Thoracic aorta (tissue), 2 donors: ENCODE results near the gene EEF1G. TPM values are rescaled to one million over a fixed set of nuclear protein-coding genes. Genes with fewer than 3 reads are reported as not detected.
A peak's percentile ranks its signal among the peaks of the same experiment; 100 is the strongest.

Source experiments
- ATAC-seq: fragments of 150-250 bp; one replicate; pipeline ENCODE4 v1.8.0; 2017; ENCODE audit warnings: low read depth; ENCODE audit not compliant: insufficient number of reproducible peaks, low FRiP score
- DNase-seq: peaks from one replicate; pipeline ENCODE4 v3.0.0-alpha.2; 2020; ENCODE audit warnings: low spot score
- H3K27ac ChIP-seq, 2 donors: fragments of 200-600 bp; sonication (generic); 1 replicate in 1 of 2; 2 replicates in 1 of 2; pipeline ENCODE4 v1.5.1; 2016; ENCODE audit warnings: mild to moderate bottlenecking in 2 of 2, moderate library complexity in 2 of 2
- H3K27me3 ChIP-seq: fragments of 200-600 bp; sonication (generic); replicated peaks from 2 replicates; pipeline ENCODE4 v1.6.0; 2016; ENCODE audit warnings: mild to moderate bottlenecking; ENCODE audit not compliant: insufficient read depth
- H3K36me3 ChIP-seq: fragments of 200-600 bp; sonication (generic); one replicate; pipeline ENCODE4 v1.5.1; 2016
- H3K4me1 ChIP-seq, 2 donors: fragments of 200-600 bp; sonication (generic); 1 replicate in 1 of 2; 2 replicates in 1 of 2; pipeline versions ENCODE4 v1.5.1 to v1.6.0; 2016; ENCODE audit warnings: low read depth in 2 of 2, mild to moderate bottlenecking in 1 of 2; ENCODE audit not compliant: control insufficient read depth in 1 of 2
- H3K4me3 ChIP-seq: fragments of 200-600 bp; sonication (generic); 2 replicates; pipeline ENCODE4 v1.5.1; 2016; ENCODE audit warnings: mild to moderate bottlenecking
- H3K9me3 ChIP-seq: fragments of 200-600 bp; sonication (generic); 2 replicates; pipeline ENCODE4 v1.5.1; 2016
- CTCF ChIP-seq: fragments of 200-600 bp; sonication (generic); IDR thresholded peaks from one replicate; pipeline ENCODE4 v1.5.1; 2019; ENCODE audit warnings: antibody characterized with exemption
- total RNA-seq, 2 donors: library from RNA; depleted of rRNA; stranded (reverse); fragments of >200 nt; gene quantifications; one replicate each; pipeline versions ENCODE4 v1.1.0 to v1.2.3, GENCODE V29; 2016

Gene EEF1G
- total RNA-seq, 2 donors from 2014 or later: 719 to 780 TPM

GRCh38 chr11:62556875-62557631, 16.6 kb downstream of the EEF1G start:
- H3K4me3 ChIP-seq: peak overlapping the region; percentile 57
- peaks cover 12% of the 10 kb centered on the region for H3K36me3 ChIP-seq
- peak overlapping the region; percentile 98 to 100 for H3K27ac ChIP-seq
- TF ChIP-seq CTCF: no peak
- no peaks in the 10 kb centered on the region for H3K27me3 ChIP-seq
- DNase-seq (no peak), ATAC-seq (no peak)
- H3K9me3 ChIP-seq: no peaks in the 10 kb centered on the region
- H3K4me1 ChIP-seq: peaks cover 57 to 69% of the 10 kb centered on the region in 2 donors

GRCh38 chr11:62556108-62556874, 17.4 kb downstream of the EEF1G start:
- peak; percentile 88 for DNase-seq
- Histone ChIP-seq H3K4me1 (peaks cover 65 to 75% of the 10 kb centered on the region in 2 donors), H3K27ac (peak overlapping the region; percentile 98 to 100), H3K4me3 (peak overlapping the region; percentile 57), H3K27me3 (no peaks in the 10 kb centered on the region), H3K9me3 (no peaks in the 10 kb centered on the region), H3K36me3 (peaks cover 12% of the 10 kb centered on the region)
- no peak for TF ChIP-seq CTCF
- ATAC-seq: peak; percentile 58

GRCh38 chr11:62555464-62556107, 18.1 kb downstream of the EEF1G start:
- peak overlapping the region; percentile 57 for H3K4me3 ChIP-seq
- no peak for TF ChIP-seq CTCF
- H3K36me3 ChIP-seq: peaks cover 12% of the 10 kb centered on the region
- no peak for ATAC-seq
- H3K27ac ChIP-seq: peak overlapping the region; percentile 98 to 100
- H3K4me1 ChIP-seq: peaks cover 61 to 76% of the 10 kb centered on the region in 2 donors
- H3K9me3 ChIP-seq: no peaks in the 10 kb centered on the region
- no peaks in the 10 kb centered on the region for H3K27me3 ChIP-seq
- no peak for DNase-seq

- DNase-seq: no peak
- no peak for TF ChIP-seq CTCF
- peak overlapping the region; percentile 98 to 100 for H3K27ac ChIP-seq
- H3K4me3 ChIP-seq: no peak overlapping the region
- H3K36me3 ChIP-seq: peaks cover 10% of the 10 kb centered on the region
- no peaks in the 10 kb centered on the region for H3K9me3 ChIP-seq
- peaks cover 58 to 77% of the 10 kb centered on the region in 2 donors for H3K4me1 ChIP-seq
- ATAC-seq: no peak
- H3K27me3 ChIP-seq: no peaks in the 10 kb centered on the region
These were observed 19.1 kb downstream of the EEF1G start for GRCh38 chr11:62554387-62555167.
